Calu3 (cell line): ENCODE data around the gene OR5H15. TPM values are rescaled to one million over a fixed set of nuclear protein-coding genes. Genes with fewer than 3 reads are reported as not detected.

Experiments used
- BruUV-seq: library from RNA; stranded (reverse); fragments of 400-500 nt; replicated peaks from 2 replicates; lab custom pipeline; 2021; lab: Mats Ljungman, UMichigan
- CTCF ChIA-PET: fragments of 300-600 bp; sonication (Branson Sonifier 250); formaldehyde crosslinking; loops from one replicate; lab custom pipeline; 2022; ENCODE audit warnings: antibody characterized with exemption; lab: Charles Lee
- DNase-seq: peaks from one replicate; pipeline ENCODE4 v3.0.0; 2022
- H3K27ac Mint-ChIP-seq: one replicate; pipeline ENCODE4 v1.8.0; 2022; ENCODE audit warnings: mixed read lengths; ENCODE audit not compliant: unreplicated experiment
- H3K27me3 Mint-ChIP-seq: one replicate; pipeline ENCODE4 v1.8.0; 2022; ENCODE audit warnings: mixed read lengths; ENCODE audit not compliant: unreplicated experiment
- H3K36me3 Mint-ChIP-seq: one replicate; pipeline ENCODE4 v1.8.0; 2022; ENCODE audit warnings: mild to moderate bottlenecking, moderate library complexity, mixed read lengths; ENCODE audit not compliant: insufficient read depth, unreplicated experiment
- H3K4me1 Mint-ChIP-seq: one replicate; pipeline ENCODE4 v1.8.0; 2022; ENCODE audit warnings: mild to moderate bottlenecking, low read depth, mixed read lengths; ENCODE audit not compliant: unreplicated experiment
- H3K4me3 Mint-ChIP-seq: one replicate; pipeline ENCODE4 v1.8.0; 2022; ENCODE audit warnings: mild to moderate bottlenecking, low read depth, moderate library complexity, mixed read lengths; ENCODE audit not compliant: unreplicated experiment
- H3K9me3 Mint-ChIP-seq: one replicate; pipeline ENCODE4 v1.8.0; 2022; ENCODE audit warnings: low read depth, mixed read lengths; ENCODE audit not compliant: unreplicated experiment
- intact Hi-C: fragments of 100-400 bp; cut with micrococcal nuclease; formaldehyde crosslinking; loops from one replicate; pipeline ENCODE4 v1.10.0; 2022; ENCODE audit not compliant: unreplicated experiment
- total RNA-seq: library from RNA; stranded (reverse); gene quantifications from 2 replicates; pipeline ENCODE4 v1.2.3, GENCODE V29; 2022
- TF ChIP-seq, protein P1 (sequence below): fragments of 200-600 bp; IDR thresholded peaks from one replicate; pipeline ENCODE4 v1.8.0; 2022; ENCODE audit warnings: antibody characterized with exemption; ENCODE audit not compliant: unreplicated experiment

The OR5H15 gene
- total RNA-seq, 1 experiment from 2014 or later: not detected

DNA sequence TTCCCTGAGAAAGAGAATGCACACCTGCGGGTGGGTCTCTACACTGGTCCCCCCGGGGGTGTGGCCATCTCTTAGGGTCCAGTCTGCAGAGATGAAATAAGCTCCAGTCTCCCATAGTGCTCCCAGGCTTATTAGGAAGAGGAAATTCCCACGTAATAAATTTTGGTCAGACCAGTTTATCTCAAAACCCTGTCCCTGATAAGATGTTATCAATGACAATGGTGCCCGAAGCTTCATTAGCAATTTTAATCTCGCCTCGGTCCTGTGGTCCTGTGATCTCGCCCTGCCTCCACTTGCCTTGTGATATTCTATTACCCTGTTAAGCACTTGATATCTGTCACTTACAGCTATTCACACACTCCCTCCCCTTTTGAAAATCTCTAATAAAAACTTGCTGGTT lies 46.8 kb downstream of the OR5H15 start:
- no peaks in the 10 kb centered on the region for H3K9me3 Mint-ChIP-seq
- H3K36me3 Mint-ChIP-seq: no peaks in the 10 kb centered on the region
- no peaks in the 10 kb centered on the region for H3K27me3 Mint-ChIP-seq
- CTCF ChIA-PET: no interaction called here
- peaks cover 13% of the 10 kb centered on the region for H3K4me1 Mint-ChIP-seq
- TF ChIP-seq, protein P1, sequence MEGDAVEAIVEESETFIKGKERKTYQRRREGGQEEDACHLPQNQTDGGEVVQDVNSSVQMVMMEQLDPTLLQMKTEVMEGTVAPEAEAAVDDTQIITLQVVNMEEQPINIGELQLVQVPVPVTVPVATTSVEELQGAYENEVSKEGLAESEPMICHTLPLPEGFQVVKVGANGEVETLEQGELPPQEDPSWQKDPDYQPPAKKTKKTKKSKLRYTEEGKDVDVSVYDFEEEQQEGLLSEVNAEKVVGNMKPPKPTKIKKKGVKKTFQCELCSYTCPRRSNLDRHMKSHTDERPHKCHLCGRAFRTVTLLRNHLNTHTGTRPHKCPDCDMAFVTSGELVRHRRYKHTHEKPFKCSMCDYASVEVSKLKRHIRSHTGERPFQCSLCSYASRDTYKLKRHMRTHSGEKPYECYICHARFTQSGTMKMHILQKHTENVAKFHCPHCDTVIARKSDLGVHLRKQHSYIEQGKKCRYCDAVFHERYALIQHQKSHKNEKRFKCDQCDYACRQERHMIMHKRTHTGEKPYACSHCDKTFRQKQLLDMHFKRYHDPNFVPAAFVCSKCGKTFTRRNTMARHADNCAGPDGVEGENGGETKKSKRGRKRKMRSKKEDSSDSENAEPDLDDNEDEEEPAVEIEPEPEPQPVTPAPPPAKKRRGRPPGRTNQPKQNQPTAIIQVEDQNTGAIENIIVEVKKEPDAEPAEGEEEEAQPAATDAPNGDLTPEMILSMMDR: no peak
- no peak overlapping the region for H3K4me3 Mint-ChIP-seq
- no peak for DNase-seq
- no TSS peak for BruUV-seq
- no peak overlapping the region for H3K27ac Mint-ChIP-seq
- intact Hi-C loops: no loop called here

DNA sequence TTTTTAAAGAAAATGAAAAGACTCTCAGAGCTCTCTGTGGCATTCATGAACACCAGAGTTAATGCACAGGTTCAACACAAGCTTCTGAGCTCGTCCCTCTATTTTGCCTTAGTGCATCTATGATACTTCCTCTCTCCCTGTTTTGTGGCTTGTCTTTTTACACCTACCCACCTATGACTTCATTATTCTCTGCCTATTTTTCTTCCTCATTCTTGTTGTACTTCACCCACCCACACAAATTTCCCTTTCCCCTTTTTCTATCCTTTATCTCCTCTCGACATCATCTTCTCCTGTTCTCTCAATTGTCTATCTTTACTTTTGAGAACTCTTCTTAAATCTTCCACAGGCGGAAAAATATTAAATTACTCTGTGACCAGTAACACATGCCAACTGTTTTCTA lies 48.6 kb downstream of the OR5H15 start:
- Mint-ChIP-seq H3K4me3 (no peak overlapping the region), H3K9me3 (no peaks in the 10 kb centered on the region), H3K4me1 (no peaks in the 10 kb centered on the region), H3K27ac (no peak overlapping the region), H3K27me3 (no peaks in the 10 kb centered on the region), H3K36me3 (no peaks in the 10 kb centered on the region)
- TF ChIP-seq, protein P1: no peak
- no TSS peak for BruUV-seq
- CTCF ChIA-PET: no interaction called here
- DNase-seq: no peak
- intact Hi-C loops: no loop called here

Other genes with a start within 250 kb of the OR5H15 start
- 32.1 and 36.3 TPM in 2 replicates for gene RIOX2, start 194.3 kb upstream of the OR5H15 start, total RNA-seq
- not detected in 2 replicates for gene GABRR3, start 131.4 kb upstream of the OR5H15 start, total RNA-seq
- not detected in 2 replicates for gene OR5AC2, start 79.5 kb upstream of the OR5H15 start, total RNA-seq
- gene OR5H1, start 36.0 kb upstream of the OR5H15 start, total RNA-seq: not detected in 2 replicates
- gene OR5H14, start 19.2 kb upstream of the OR5H15 start, total RNA-seq: 0.05 TPM in 1 of 2 replicates, not detected in the other
- not detected in 2 replicates for gene OR5H6, start 97.5 kb downstream of the OR5H15 start, total RNA-seq
- gene OR5H2, start 115.8 kb downstream of the OR5H15 start, total RNA-seq: not detected in 2 replicates
- gene OR5K4, start 187.2 kb downstream of the OR5H15 start, total RNA-seq: not detected in 2 replicates
- gene OR5K3, start 224.0 kb downstream of the OR5H15 start, total RNA-seq: not detected in 2 replicates